RWPE1 (cell line): ENCODE results near the gene SHROOM3.
A peak's percentile ranks its signal among the peaks of the same experiment; 100 is the strongest.

Experiments used
- CTCF ChIA-PET: fragments of 350-600 bp; sonication (Branson Sonifier 250); formaldehyde crosslinking; extraction: SDS; loops from one replicate; lab custom pipeline; 2021; lab: Yijun Ruan, JAX
- POLR2A ChIA-PET: fragments of 400-600 bp; formaldehyde crosslinking; extraction: SDS; loops from one replicate; lab custom pipeline; 2020; ENCODE audit warnings: antibody characterized with exemption; ENCODE audit not compliant: low non-redundant PET; lab: Yijun Ruan, JAX
- DNase-seq: peaks from one replicate; pipeline ENCODE4 v3.0.0; 2012; ENCODE audit warnings: low spot score
- H3K27ac ChIP-seq: fragments of 450-650 bp; 2 replicates; pipeline ENCODE4 v1.5.1; 2017
- TF ChIP-seq, protein P1 (sequence below): fragments of 450-650 bp; conservative IDR thresholded peaks from 2 replicates; pipeline ENCODE4 v1.5.1; 2017; ENCODE audit warnings: low read depth, mild to moderate bottlenecking

The SHROOM3 gene

DNA sequence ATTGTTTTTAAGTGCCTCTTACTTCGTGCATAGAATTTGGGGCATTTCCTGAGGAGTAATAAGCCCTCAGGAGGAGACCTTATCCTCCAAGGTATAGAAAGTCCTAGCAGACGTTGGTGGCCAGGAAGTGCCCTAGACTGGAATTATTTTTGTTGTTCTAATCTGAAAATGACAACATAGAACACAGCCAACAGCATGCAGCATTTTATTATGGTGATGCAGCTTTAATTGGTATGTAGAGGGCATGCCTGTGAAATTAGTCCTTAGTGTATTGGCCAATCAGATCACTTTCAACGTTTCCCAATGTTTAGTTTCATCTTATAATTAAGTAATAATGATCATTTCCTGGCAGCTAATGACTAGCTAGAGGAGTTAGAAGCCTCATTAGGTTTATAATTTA is 199.2 kb downstream of the SHROOM3 start:
- DNase-seq, result peak; percentile 78
- POLR2A ChIA-PET, result no interaction called here
- TF ChIP-seq, protein P1, sequence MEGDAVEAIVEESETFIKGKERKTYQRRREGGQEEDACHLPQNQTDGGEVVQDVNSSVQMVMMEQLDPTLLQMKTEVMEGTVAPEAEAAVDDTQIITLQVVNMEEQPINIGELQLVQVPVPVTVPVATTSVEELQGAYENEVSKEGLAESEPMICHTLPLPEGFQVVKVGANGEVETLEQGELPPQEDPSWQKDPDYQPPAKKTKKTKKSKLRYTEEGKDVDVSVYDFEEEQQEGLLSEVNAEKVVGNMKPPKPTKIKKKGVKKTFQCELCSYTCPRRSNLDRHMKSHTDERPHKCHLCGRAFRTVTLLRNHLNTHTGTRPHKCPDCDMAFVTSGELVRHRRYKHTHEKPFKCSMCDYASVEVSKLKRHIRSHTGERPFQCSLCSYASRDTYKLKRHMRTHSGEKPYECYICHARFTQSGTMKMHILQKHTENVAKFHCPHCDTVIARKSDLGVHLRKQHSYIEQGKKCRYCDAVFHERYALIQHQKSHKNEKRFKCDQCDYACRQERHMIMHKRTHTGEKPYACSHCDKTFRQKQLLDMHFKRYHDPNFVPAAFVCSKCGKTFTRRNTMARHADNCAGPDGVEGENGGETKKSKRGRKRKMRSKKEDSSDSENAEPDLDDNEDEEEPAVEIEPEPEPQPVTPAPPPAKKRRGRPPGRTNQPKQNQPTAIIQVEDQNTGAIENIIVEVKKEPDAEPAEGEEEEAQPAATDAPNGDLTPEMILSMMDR, result no peak
- CTCF ChIA-PET, result no interaction called here
- no peak overlapping the region for H3K27ac ChIP-seq

DNA sequence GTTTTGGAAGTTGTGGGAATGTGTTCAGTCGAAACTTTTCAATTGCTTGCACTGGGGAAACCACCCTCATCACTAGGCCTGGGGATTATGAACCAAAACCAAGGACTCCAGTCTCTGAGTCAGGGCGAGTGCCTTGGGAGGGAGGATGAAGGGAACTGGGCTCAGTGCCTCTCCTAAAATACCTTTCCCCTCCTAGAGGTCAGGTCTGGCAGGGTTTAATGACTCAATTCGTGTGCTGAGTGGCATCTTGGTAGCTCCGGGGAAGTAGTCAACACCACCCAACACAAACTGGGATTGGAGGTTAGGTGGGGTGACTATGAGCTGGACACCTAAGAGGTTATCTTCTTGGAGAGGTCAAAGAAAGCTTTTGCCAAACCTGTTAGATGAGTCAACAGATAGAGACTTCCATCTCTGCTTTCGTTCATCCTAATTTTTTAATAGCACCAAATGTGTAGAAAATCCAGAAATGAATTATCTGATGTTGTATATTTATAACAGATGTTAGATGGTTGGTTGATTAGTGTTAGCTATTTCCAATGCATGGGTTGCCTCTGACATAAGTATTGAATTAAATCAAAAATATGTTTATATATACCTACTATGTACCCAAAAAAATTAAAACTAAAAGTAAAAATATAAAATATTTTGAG is 202.8 kb downstream of the SHROOM3 start:
- TF ChIP-seq, protein P1, result no peak
- CTCF ChIA-PET, result interaction anchor here (1.1 kb wide), 1 partner anchor 34 kb away, joined by 5 read pairs; no protein-coding TSS in a partner anchor

DNA sequence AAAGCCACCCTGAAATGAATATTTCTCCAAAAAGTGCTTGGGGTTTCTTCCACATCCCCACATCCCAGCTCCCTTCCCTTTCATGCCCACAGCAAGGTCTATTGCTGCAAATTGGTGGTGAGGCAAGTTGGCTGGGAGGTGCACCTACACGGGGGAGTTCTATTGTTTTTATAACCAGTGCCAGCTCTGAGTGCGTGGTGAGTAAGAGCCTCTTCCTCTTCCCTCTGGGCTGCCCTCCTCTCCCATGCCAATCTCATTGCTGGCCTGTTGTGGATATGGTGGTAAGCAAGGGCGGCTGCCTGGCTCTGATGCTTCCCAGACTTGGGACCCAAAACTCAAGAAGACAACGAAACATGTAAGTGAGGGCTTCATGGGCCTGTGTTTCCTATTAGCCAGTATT is 204.3 kb downstream of the SHROOM3 start:
- POLR2A ChIA-PET, result no interaction called here
- peak; percentile 83 for DNase-seq
- H3K27ac ChIP-seq, result peak overlapping the region; percentile 32; the same call in 1 of the 2 replicates
- TF ChIP-seq, protein P1, result no peak
- CTCF ChIA-PET, result interaction anchor here (0.7 kb wide), 1 partner anchor 299 kb away, joined by 4 read pairs; no protein-coding TSS in a partner anchor

More for the DNA sequence above, 202.8 kb downstream of the SHROOM3 start:
- H3K27ac ChIP-seq, result peak overlapping the region; percentile 36; the same call in 1 of the 2 replicates
- peak; percentile 62 for DNase-seq
- POLR2A ChIA-PET, result no interaction called here

DNA sequence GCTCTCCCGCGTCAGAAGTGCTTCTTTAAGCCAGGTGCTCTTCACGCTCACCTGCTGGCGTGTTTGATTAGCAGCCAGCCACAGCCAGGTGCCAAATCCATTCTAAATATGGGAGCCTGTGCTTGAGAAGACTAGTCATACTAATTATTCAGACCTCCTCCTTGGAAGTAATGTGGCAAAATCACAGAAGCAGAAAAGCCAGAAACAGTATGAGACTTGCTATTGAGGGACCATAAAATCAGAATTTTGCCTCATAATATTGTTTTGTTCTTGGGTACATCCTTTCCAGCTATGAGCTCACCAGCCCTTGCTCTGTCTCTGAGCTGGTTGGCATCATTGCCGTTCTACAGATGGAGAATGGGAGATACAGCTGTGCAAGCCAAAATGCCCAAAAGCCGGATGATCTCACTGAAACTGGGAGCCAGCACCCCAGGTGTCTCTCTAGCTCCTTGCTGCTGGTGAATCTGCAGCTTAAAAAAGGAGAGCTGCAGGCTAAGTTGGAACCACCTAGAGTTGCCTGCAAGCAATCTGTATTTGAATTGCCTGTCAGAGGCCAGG is 205.4 kb downstream of the SHROOM3 start:
- CTCF ChIA-PET, result interaction anchor here (1.0 kb wide), 1 partner anchor 10 kb away, joined by 3 read pairs; no protein-coding TSS in a partner anchor
- POLR2A ChIA-PET, result no interaction called here
- TF ChIP-seq, protein P1, result no peak
- no peak overlapping the region; the same call in 1 of the 2 replicates for H3K27ac ChIP-seq
- peak; percentile 43 for DNase-seq

DNA sequence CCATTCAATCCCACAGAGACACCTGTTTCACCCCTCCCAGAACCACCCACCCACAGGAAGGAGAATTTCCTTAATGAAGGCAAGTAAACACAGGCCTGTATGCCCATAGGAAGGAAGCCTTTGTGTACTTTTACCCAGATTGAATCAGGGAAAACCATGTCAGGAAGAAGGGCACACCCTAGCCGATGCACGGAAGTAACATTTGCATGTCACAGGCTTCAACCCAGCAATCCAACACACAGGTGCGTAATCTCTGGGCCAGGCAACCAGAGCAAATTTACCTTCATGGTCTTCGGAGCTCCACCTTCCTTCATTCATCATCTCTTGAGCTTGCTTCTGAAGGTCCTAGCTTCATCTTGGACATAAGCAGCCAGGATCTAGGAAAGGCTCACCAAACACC is 206.3 kb downstream of the SHROOM3 start:
- POLR2A ChIA-PET, result no interaction called here
- CTCF ChIA-PET, result interaction anchor here (0.6 kb wide), 1 partner anchor 131 kb away, joined by 3 read pairs; no protein-coding TSS in a partner anchor
- no peak for DNase-seq
- no peak overlapping the region for H3K27ac ChIP-seq
- TF ChIP-seq, protein P1, result no peak

DNA sequence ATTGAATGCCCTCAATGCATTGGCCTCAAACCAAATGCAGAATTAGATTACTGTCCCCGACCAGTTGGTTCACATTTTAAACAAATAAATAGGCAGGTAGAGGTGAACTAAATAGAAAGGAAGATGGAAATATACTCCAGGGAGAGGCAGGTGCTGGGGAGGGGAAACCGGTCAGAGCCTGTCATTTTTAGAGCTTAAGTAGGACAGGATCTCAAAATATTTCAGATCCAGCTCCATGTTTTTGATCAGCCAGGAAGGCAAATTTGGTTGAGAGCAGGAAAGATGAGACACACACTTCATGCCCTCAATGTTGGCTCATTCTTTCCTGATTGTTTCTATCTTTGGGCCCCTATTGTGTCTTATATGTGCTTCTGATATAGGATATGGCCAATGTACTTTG is 206.7 kb downstream of the SHROOM3 start:
- TF ChIP-seq, protein P1, result no peak
- no peak overlapping the region for H3K27ac ChIP-seq
- ChIA-PET POLR2A (no interaction called here), CTCF (interaction anchor here (0.6 kb wide), 1 partner anchor 131 kb away, joined by 3 read pairs; no protein-coding TSS in a partner anchor)
- DNase-seq, result no peak
